PC-9 (cell line): ENCODE measurements around the gene CDH12.

Experiments
- CTCF ChIP-seq: fragments of 200-600 bp; sonication (generic); conservative IDR thresholded peaks from 2 replicates; pipeline ENCODE4 v1.6.1; 2017; ENCODE audit warnings: mixed run types, antibody characterized with exemption, mild to moderate bottlenecking, moderate library complexity
- EZH2 ChIP-seq: fragments of 200-600 bp; sonication (generic); IDR thresholded peaks from 2 replicates; pipeline ENCODE4 v1.8.0; 2017; ENCODE audit warnings: antibody characterized with exemption, low read depth

- TF ChIP-seq CTCF (no peak), EZH2 (no peak)
These were observed 960.0 kb downstream of the CDH12 start for GRCh38 chr5:21893161-21893560.
